Gastroesophageal sphincter (tissue), 3 donors: ENCODE data around the gene KCNH4.

Source experiments
- CTCF ChIP-seq, 4 experiments: fragments of 200-600 bp in 2 of 4; fragments of 450-650 bp in 2 of 4; sonication (generic) in 1 of 4; IDR thresholded peaks; one replicate each; pipeline ENCODE4 v1.5.1; 2017 to 2019; ENCODE audit warnings: antibody characterized with exemption in 4 of 4, mild to moderate bottlenecking in 2 of 4, moderate library complexity in 2 of 4
- EP300 ChIP-seq: sonication (generic); formaldehyde crosslinking; IDR thresholded peaks from one replicate; pipeline ENCODE4 v1.6.1; 2017; ENCODE audit warnings: antibody characterized with exemption, mild to moderate bottlenecking

DNA sequence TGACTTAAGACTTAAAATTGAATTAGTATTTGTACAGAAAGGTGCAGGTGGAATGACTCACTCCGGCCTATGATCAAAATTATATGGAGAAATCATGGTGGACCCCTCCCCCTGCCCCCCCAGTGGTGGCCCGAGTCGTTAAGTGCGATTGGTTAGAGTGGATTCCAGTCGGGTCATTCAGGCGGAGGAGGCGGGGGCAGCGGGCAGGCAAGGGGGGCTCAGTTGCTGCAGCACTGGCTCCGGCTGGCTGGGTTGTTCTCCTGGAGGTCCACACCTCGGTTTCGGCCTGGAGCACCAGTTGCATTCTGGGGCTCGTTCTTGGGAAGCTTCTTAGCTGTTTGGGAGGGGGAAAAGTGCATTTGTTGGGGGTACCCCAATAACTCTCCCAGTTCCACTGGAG is 55.4 kb downstream of the KCNH4 start:
- TF ChIP-seq CTCF (IDR thresholded peaks at IDR 0.05) (no peak), EP300 (no peak)
